Karpas-422 (cell line): Measurements from ENCODE around the gene SNX1. TPM values are rescaled to one million over a fixed set of nuclear protein-coding genes. Genes with fewer than 3 reads are reported as not detected.

ENCODE experiments used
- DNase-seq: peaks from one replicate; pipeline ENCODE4 v3.0.0-alpha.2; 2015
- H2AFZ ChIP-seq: fragments of 200-600 bp; sonication (generic); 2 replicates; pipeline ENCODE4 v1.6.1; 2014; ENCODE audit warnings: antibody characterized with exemption, low read length, mixed read lengths
- H3K27ac ChIP-seq: fragments of 200-600 bp; sonication (generic); 2 replicates; pipeline ENCODE4 v1.5.1; 2014; ENCODE audit warnings: mild to moderate bottlenecking, low read length, moderate library complexity
- H3K27me3 ChIP-seq: fragments of 200-600 bp; sonication (generic); 2 replicates; pipeline ENCODE4 v1.6.1; 2014; ENCODE audit warnings: low read length, mixed read lengths
- H3K36me3 ChIP-seq: fragments of 200-600 bp; sonication (generic); 2 replicates; pipeline ENCODE4 v1.6.1; 2014; ENCODE audit warnings: low read length, mixed read lengths; ENCODE audit not compliant: insufficient read depth
- H3K4me1 ChIP-seq: fragments of 200-600 bp; sonication (generic); 2 replicates; pipeline ENCODE4 v1.6.1; 2014; ENCODE audit warnings: mild to moderate bottlenecking, low read length, mixed read lengths
- H3K4me2 ChIP-seq: fragments of 200-600 bp; sonication (generic); 2 replicates; pipeline ENCODE4 v1.6.1; 2014; ENCODE audit warnings: low read length, low read depth, mild to moderate bottlenecking; ENCODE audit not compliant: poor library complexity, severe bottlenecking
- H3K4me3 ChIP-seq: fragments of 200-600 bp; sonication (generic); 2 replicates; pipeline ENCODE4 v1.5.1; 2014; ENCODE audit warnings: mild to moderate bottlenecking, antibody characterized with exemption, low read length, mixed read lengths
- H3K79me2 ChIP-seq: fragments of 200-600 bp; sonication (generic); 2 replicates; pipeline ENCODE4 v1.6.1; 2014; ENCODE audit warnings: mild to moderate bottlenecking, low read length, mixed read lengths
- H3K9ac ChIP-seq: fragments of 200-600 bp; sonication (generic); 2 replicates; pipeline ENCODE4 v1.6.0; 2014; ENCODE audit warnings: low read length
- H3K9me2 ChIP-seq: fragments of 200-600 bp; sonication (generic), shearing (Covaris generic); replicated peaks from 2 replicates; pipeline ENCODE4 v1.6.0; 2014; ENCODE audit warnings: mild to moderate bottlenecking, low read length, moderate library complexity; ENCODE audit not compliant: insufficient read depth
- H3K9me3 ChIP-seq: fragments of 300-700, 200-600 bp; sonication (generic); 2 replicates; pipeline ENCODE4 v1.6.1; 2014; ENCODE audit warnings: low read length, mixed read lengths
- H4K20me1 ChIP-seq: fragments of 200-600 bp; sonication (generic); 2 replicates; pipeline ENCODE4 v1.6.1; 2014; ENCODE audit warnings: mild to moderate bottlenecking, antibody characterized with exemption, low read length, low read depth; ENCODE audit not compliant: insufficient read depth
- total RNA-seq: library from RNA; depleted of rRNA; stranded (reverse); fragments of >200 nt; shearing (Covaris generic); gene quantifications from 2 replicates; pipeline ENCODE4 v1.2.3, GENCODE V29; 2014; ENCODE audit warnings: low replicate concordance

The SNX1 gene
- total RNA-seq, 1 experiment from 2014 or later = 52.0 TPM

- H3K27me3 ChIP-seq = no peaks in the 10 kb centered on the region
- peak overlapping the region; percentile 69 for H3K4me3 ChIP-seq
- H3K79me2 ChIP-seq = peaks cover 17% of the 10 kb centered on the region
- peak overlapping the region; percentile 61 for H3K9ac ChIP-seq
- peaks cover 13% of the 10 kb centered on the region for H3K36me3 ChIP-seq
- peak overlapping the region; percentile 82 for H3K4me2 ChIP-seq
- H2AFZ ChIP-seq = peak overlapping the region; percentile 60; the same call in 1 of the 2 replicates
- no peaks in the 10 kb centered on the region for H3K9me3 ChIP-seq
- H4K20me1 ChIP-seq = 0 out of 2 replicates have a peak, but pooled peaks cover 2% of the 10 kb centered on the region
- H3K27ac ChIP-seq = peak overlapping the region; percentile 73
- DNase-seq = peak; percentile 74
- H3K4me1 ChIP-seq = peaks cover 37% of the 10 kb centered on the region
- H3K9me2 ChIP-seq = no peaks in the 10 kb centered on the region
These were observed 68.0 kb downstream of the SNX1 start for GRCh38 chr15:64163659-64164362.

GRCh38 chr15:64164436-64164835 lies 68.7 kb downstream of the SNX1 start:
- no peak overlapping the region for H2AFZ ChIP-seq
- DNase-seq = no peak
- H3K4me3 ChIP-seq = peak overlapping the region; percentile 69
- peak overlapping the region; percentile 61 for H3K9ac ChIP-seq
- no peaks in the 10 kb centered on the region for H3K27me3 ChIP-seq
- no peaks in the 10 kb centered on the region for H4K20me1 ChIP-seq
- H3K4me1 ChIP-seq = peaks cover 34% of the 10 kb centered on the region
- H3K4me2 ChIP-seq = peak overlapping the region; percentile 82
- no peaks in the 10 kb centered on the region for H3K9me3 ChIP-seq
- H3K27ac ChIP-seq = peak overlapping the region; percentile 73
- peaks cover 9% of the 10 kb centered on the region for H3K36me3 ChIP-seq
- H3K79me2 ChIP-seq = peaks cover 17% of the 10 kb centered on the region
- H3K9me2 ChIP-seq = no peaks in the 10 kb centered on the region

DNA sequence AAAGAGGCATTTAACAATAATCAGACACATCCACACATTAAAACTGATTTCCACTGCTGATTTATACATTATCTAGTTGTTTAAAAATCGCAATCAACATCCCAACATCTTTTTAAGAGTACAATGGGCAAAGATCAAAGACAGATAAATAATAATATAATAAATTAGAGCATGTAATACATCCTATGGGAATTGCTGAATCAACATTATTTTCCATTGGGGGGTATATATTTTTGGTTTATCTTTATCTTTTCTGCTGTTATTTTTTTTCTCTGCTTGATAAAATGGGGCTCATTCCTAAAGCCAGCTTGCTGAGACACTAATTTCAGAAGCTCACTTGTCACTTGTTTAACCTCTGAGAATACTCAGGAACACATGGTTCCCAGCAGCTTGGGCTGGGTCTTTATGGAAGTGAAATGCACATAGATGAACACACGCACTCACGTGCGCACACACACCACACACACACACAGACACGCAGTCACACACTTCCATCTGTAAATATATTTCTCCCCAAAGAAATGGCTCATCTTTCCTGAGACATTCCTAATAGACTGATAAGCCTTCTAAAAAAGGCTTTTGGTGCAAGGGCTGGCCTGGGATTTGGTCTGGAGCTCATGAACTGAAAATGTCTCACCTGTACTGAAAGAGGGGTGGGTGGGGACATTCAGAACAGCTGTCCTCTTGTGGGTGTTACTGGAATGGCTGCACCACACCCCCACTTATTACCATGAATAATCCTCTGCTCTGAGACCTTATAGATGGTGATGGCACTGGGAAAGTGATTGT lies 70.5 kb downstream of the SNX1 start:
- Histone ChIP-seq H3K4me1 (peaks cover 23% of the 10 kb centered on the region), H3K79me2 (peaks cover 13% of the 10 kb centered on the region), H3K9ac (no peak overlapping the region), H3K9me2 (no peaks in the 10 kb centered on the region), H2AFZ (no peak overlapping the region), H3K36me3 (no peaks in the 10 kb centered on the region), H4K20me1 (no peaks in the 10 kb centered on the region), H3K4me2 (no peak overlapping the region), H3K4me3 (no peak overlapping the region), H3K27me3 (no peaks in the 10 kb centered on the region), H3K27ac (no peak overlapping the region), H3K9me3 (no peaks in the 10 kb centered on the region)
- no peak for DNase-seq

- Histone ChIP-seq H3K9ac (no peak overlapping the region), H3K27ac (peak overlapping the region; percentile 36), H3K27me3 (no peaks in the 10 kb centered on the region), H3K4me1 (peaks cover 26% of the 10 kb centered on the region), H3K36me3 (no peaks in the 10 kb centered on the region; the same call in 1 of the 2 replicates), H3K79me2 (0 out of 2 replicates have a peak, but pooled peaks cover 3% of the 10 kb centered on the region), H3K4me3 (no peak overlapping the region; the same call in 1 of the 2 replicates), H4K20me1 (no peaks in the 10 kb centered on the region), H3K4me2 (peak overlapping the region; percentile 45), H3K9me3 (no peaks in the 10 kb centered on the region), H3K9me2 (no peaks in the 10 kb centered on the region), H2AFZ (no peak overlapping the region)
- peak; percentile 84 for DNase-seq
These were observed 84.5 kb downstream of the SNX1 start for GRCh38 chr15:64180235-64180824.

DNA sequence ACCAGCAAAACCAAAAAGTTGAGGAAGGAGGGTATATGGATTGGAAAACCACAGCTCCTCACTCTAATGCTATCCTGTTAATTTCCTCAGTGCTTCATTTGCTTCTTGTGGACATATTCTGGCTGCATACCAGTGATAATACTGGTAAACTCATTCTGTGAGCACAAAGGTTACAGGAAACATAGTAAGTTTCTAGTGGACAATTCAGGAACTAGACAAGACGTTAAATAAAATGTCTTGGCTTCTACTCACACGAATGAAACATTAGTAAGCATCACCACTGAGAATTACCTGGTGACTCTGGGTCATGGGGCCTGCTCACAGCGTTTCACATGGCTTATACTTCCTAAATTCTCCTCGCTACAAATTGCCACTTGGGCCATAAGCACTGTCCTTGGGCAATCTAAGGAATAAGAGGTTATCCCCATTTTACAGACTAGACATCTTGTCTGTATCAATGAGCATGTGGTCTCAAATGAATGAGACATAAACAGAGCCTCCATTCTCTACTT lies 87.1 kb downstream of the SNX1 start:
- Histone ChIP-seq H4K20me1 (no peaks in the 10 kb centered on the region), H3K4me3 (no peak overlapping the region), H2AFZ (no peak overlapping the region), H3K4me1 (peaks cover 31% of the 10 kb centered on the region), H3K9me3 (no peaks in the 10 kb centered on the region), H3K9me2 (no peaks in the 10 kb centered on the region), H3K27me3 (no peaks in the 10 kb centered on the region), H3K27ac (no peak overlapping the region), H3K36me3 (peaks cover 4% of the 10 kb centered on the region; the same call in 1 of the 2 replicates), H3K4me2 (no peak overlapping the region), H3K79me2 (no peaks in the 10 kb centered on the region), H3K9ac (no peak overlapping the region)
- DNase-seq = no peak

DNA sequence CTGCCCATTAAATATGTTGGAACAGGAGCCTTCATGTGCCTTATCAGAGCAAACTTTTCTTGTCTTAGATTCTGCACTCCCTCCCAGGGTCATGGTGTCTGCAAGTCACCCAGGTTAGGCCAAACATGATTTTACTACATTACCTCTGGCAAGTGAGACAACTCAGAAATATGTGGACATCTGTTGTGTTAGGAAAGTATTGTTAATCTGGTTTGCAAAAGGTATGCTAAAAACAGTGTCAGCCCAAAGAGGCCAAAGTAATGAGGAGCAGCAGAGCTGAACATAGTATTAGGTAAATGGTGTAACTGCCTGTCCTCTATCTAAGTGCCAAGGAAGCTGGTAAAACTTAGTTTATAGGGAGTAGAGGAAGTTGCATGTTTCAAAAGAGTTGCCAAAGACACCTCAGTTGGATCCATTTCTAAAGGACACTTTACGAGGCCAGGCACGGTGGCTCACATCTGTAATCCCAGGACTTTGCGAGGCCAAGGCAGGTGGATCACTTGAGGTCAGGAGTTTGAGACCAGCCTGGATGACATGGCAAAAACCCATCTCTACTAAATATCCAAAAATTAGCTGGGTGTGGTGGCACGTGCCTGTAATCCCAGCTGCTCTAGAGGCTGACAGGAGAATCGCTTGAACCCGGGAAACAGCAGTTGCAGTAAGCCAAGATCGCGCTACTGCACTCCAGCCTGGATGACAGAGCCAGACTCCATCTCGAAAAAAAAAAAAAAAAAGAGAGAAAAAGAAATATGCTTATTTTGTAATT lies 89.5 kb downstream of the SNX1 start:
- H3K27me3 ChIP-seq = no peaks in the 10 kb centered on the region
- H3K79me2 ChIP-seq = no peaks in the 10 kb centered on the region
- peak overlapping the region; percentile 22; the same call in 1 of the 2 replicates for H3K27ac ChIP-seq
- DNase-seq = no peak
- H3K4me2 ChIP-seq = no peak overlapping the region
- no peaks in the 10 kb centered on the region for H3K9me2 ChIP-seq
- H3K4me1 ChIP-seq = peaks cover 23% of the 10 kb centered on the region
- no peak overlapping the region for H3K9ac ChIP-seq
- no peaks in the 10 kb centered on the region for H3K9me3 ChIP-seq
- H3K36me3 ChIP-seq = peaks cover 4% of the 10 kb centered on the region; the same call in 1 of the 2 replicates
- H2AFZ ChIP-seq = no peak overlapping the region
- H3K4me3 ChIP-seq = no peak overlapping the region
- no peaks in the 10 kb centered on the region for H4K20me1 ChIP-seq

DNA sequence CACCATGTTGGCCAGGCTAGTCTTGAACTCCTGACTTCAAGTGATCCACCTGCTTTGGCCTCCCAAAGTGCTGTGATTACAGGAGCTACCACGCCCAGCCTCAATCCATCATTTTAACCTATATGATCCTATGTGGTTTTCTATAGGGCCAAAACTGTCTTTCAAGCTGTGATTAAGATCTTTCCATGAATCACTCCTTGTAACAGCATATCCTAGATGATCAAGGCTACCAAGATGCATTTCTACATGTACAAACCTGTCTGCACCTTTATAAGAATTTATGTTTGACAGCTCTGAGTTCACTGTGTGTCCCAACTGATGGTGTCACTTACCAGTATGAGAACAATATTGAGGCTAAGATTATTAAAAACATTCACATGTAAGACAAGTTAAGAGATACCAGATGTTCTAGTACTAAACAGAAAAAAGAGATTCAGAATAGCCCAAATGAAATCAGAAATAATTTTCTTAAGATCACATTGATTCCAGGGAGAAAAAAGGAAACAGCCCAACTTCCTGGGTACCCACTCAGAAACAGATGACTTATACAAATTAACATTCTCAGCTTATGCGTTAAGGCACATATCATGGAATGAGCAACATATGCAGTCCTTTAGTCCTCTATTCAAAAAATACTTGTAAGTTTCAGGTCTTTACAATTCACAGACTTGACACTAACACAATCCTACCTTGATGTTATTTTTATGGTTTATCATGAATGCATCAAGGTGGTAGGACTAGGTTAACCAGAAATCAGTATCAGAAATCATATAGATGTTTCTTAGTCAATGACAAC lies 91.8 kb downstream of the SNX1 start:
- Histone ChIP-seq H3K27me3 (no peaks in the 10 kb centered on the region), H3K79me2 (no peaks in the 10 kb centered on the region), H3K4me3 (no peak overlapping the region), H3K9me2 (no peaks in the 10 kb centered on the region), H3K4me2 (no peak overlapping the region), H3K36me3 (peaks cover 4% of the 10 kb centered on the region; the same call in 1 of the 2 replicates), H3K4me1 (peaks cover 21% of the 10 kb centered on the region), H3K9me3 (no peaks in the 10 kb centered on the region), H3K9ac (no peak overlapping the region), H3K27ac (no peak overlapping the region), H2AFZ (no peak overlapping the region), H4K20me1 (no peaks in the 10 kb centered on the region)
- no peak for DNase-seq
